GM18498 (cell line): ENCODE measurements around the gene LYSMD1.

Experiments
- ATAC-seq: cut with Tn5 transposase; IDR thresholded peaks from one replicate; pipeline ENCODE4 v1.9.1; 2021; ENCODE audit warnings: mild to moderate bottlenecking, moderate library complexity; ENCODE audit not compliant: unreplicated experiment

The LYSMD1 gene

GRCh38 chr1:151143057-151143435 is 22.7 kb downstream of the LYSMD1 start:
- ATAC-seq = no peak

- ATAC-seq = no peak
Measured at GRCh38 chr1:151142411-151143056, 23.2 kb downstream of the LYSMD1 start.

GRCh38 chr1:151137789-151138188 is 27.9 kb downstream of the LYSMD1 start:
- ATAC-seq = no peak

GRCh38 chr1:151135433-151136385 is 30.0 kb downstream of the LYSMD1 start:
- ATAC-seq = no peak

- no peak for ATAC-seq
Measured at GRCh38 chr1:151134991-151135390, 30.7 kb downstream of the LYSMD1 start.

- no peak for ATAC-seq
Measured at GRCh38 chr1:151134396-151134795, 31.3 kb downstream of the LYSMD1 start.

GRCh38 chr1:151133018-151133806 is 32.5 kb downstream of the LYSMD1 start:
- ATAC-seq = no peak

GRCh38 chr1:151132335-151133017 is 33.2 kb downstream of the LYSMD1 start:
- no peak for ATAC-seq

- ATAC-seq = no peak
Measured at GRCh38 chr1:151131701-151132334, 33.9 kb downstream of the LYSMD1 start.

- peak; percentile 86 for ATAC-seq
Measured at GRCh38 chr1:151130987-151131586, 34.6 kb downstream of the LYSMD1 start.

- no peak for ATAC-seq
Measured at GRCh38 chr1:151128800-151129199, 36.9 kb downstream of the LYSMD1 start.

- ATAC-seq = no peak
Measured at GRCh38 chr1:151124763-151125403, 40.8 kb downstream of the LYSMD1 start.

- no peak for ATAC-seq
Measured at GRCh38 chr1:151113877-151114276, 51.8 kb downstream of the LYSMD1 start.
